Natural killer cell treated with Interleukin-12 subunit alpha and Interleukin-12 subunit beta and Interleukin-15 and Interleukin-18, amount 100 ng/mL, for 72 hours (primary cell): ENCODE measurements around the gene PIP5KL1. TPM values are rescaled to one million over a fixed set of nuclear protein-coding genes. Genes with fewer than 3 reads are reported as not detected.
A peak's percentile ranks its signal among the peaks of the same experiment; 100 is the strongest.

Experiments
- ATAC-seq, 2 donors: fragments of 150-1000 bp; cut with Tn5 transposase in 1 of 2; sonication (Bioruptor Pico), chemical (Tn5 transposase) in 1 of 2; 2 replicates each; pipeline ENCODE4 v1.10.0; 2021
- DNase-seq: peaks from one replicate; pipeline ENCODE4 v3.0.0; 2022; ENCODE audit warnings: low spot score
- H3K27ac Mint-ChIP-seq, 2 donors: 1 replicate in 1 of 2; 2 replicates in 1 of 2; pipeline ENCODE4 v1.8.0; 2022; ENCODE audit warnings: mixed read lengths in 2 of 2, mild to moderate bottlenecking in 1 of 2, moderate library complexity in 1 of 2
- H3K27me3 Mint-ChIP-seq, 2 donors: 1 replicate in 1 of 2; 2 replicates in 1 of 2; pipeline ENCODE4 v1.8.0; 2022; ENCODE audit warnings: mixed read lengths in 2 of 2
- H3K36me3 Mint-ChIP-seq: one replicate; pipeline ENCODE4 v1.8.0; 2022; ENCODE audit warnings: mixed read lengths
- H3K4me1 Mint-ChIP-seq, 2 donors: 1 replicate in 1 of 2; 2 replicates in 1 of 2; pipeline ENCODE4 v1.8.0; 2022; ENCODE audit warnings: low read depth in 2 of 2, mixed read lengths in 2 of 2, mild to moderate bottlenecking in 1 of 2
- H3K4me3 Mint-ChIP-seq: one replicate; pipeline ENCODE4 v1.8.0; 2022; ENCODE audit warnings: mixed read lengths
- H3K9me3 Mint-ChIP-seq: 2 replicates; pipeline ENCODE4 v1.8.0; 2022; ENCODE audit warnings: mixed read lengths
- total RNA-seq, 2 donors: library from RNA; stranded (reverse); gene quantifications; one replicate each; pipeline ENCODE4 v1.2.3, GENCODE V29; 2022

PIP5KL1 gene
- total RNA-seq, 2 donors from 2014 or later: 2.7 to 3.7 TPM

DNA sequence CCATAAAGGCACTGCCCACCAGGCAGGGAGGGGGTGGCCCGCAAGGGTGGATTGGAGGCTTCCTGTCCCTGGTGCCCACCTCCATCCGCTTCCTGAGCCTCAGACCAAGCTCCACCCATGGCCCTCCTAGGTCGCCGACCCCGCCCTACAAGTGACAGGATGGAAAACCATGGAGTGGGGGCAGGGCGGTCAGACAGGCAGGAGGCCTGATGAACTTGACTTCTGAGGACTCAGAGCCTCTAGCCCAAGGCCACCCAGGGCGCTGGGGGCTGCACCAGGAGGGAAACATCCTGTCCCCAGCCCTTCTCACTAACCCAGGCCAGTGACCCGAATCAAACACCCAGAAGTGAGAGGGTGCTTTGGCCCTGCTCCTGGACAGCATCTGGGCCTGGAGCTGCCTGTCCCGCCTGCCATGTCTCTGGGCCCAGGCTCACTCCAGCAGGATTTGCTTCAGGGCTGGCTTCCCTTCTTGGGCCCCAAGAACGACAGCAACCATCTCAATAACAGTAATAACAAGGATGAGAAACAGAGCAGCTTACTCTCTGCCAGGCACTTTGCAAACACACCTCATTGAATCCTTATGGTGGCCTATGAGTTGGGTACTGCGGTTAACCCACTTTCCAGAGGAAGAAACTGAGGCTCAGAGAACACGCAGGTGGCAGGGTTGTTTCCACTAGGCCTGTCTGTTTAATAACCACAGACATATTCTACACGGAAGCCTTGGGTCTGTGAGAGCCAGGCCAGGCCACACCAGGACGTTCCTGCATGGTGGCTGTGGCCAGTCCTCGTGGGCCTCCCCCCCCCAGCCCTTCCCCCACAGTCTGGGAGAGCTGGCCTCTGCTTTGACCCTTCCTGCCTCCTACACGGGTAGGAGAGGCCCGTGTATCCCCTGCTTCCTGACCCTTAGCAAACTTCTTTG, 26.8 kb downstream of the PIP5KL1 start:
- DNase-seq: peak; percentile 88
- Mint-ChIP-seq H3K27ac (peak overlapping the region; percentile 100), H3K27me3 (no peaks in the 10 kb centered on the region), H3K36me3 (no peaks in the 10 kb centered on the region), H3K4me3 (peak overlapping the region; percentile 97), H3K4me1 (peaks cover 34 to 46% of the 10 kb centered on the region in 2 donors), H3K9me3 (no peaks in the 10 kb centered on the region)
- ATAC-seq: peak; percentile 57 to 65

DNA sequence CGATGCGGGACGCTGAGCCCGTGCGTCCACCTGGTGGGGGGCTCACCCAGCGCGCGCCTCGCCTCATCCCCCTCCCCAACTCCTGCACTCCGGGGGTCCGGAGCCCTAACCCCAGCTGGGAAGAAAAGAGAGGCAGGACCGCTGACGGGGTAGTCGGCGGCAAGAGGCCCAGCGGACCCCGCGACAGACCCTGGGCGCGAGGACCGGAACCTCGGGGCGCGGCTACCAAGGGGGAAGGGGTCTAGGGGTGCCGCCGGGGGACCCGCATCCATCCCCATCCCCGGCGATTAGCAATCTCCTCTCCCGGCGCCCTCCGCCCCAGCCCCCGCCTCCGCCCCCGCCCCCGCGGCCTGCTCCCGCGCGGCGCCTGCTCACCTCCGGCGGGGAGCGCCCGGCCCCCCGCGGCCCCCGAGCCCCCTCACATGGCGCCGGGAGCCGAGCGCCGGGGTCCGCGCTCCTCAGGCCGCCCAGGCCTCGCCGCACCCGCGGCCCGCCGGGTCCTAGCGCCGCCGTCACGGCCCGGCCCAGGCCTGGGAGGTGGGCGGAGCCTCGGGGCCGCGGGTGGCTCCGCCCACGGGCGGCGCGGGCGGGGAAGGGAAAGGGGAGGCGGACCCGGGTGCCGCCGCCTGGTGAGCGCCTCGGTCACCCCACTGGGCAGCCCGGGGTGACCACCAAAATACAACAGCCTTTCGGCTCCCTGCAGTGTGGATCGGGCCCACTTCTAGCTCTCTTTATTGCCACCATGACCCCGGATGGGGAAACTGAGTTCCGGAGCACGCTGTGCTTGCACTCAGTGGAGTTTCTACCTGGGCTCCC, 31.2 kb downstream of the PIP5KL1 start, which contains the start of gene ST6GALNAC6:
ST6GALNAC6 (minus strand) TSS at position 476 of the 816 bp plus-strand sequence. CDS start 1,622 bp downstream, outside the sequence.
- peak; percentile 85 for DNase-seq
- Mint-ChIP-seq H3K9me3 (no peaks in the 10 kb centered on the region), H3K4me3 (peak within 1 kb of the TSS; percentile 82), H3K4me1 (peaks cover 28 to 31% of the 10 kb centered on the region in 2 donors), H3K36me3 (peaks cover 12% of the 10 kb centered on the region), H3K27ac (peak within 1 kb of the TSS; percentile 64 to 78), H3K27me3 (no peaks in the 10 kb centered on the region)
- ATAC-seq: peak; percentile 90 to 93

DNA sequence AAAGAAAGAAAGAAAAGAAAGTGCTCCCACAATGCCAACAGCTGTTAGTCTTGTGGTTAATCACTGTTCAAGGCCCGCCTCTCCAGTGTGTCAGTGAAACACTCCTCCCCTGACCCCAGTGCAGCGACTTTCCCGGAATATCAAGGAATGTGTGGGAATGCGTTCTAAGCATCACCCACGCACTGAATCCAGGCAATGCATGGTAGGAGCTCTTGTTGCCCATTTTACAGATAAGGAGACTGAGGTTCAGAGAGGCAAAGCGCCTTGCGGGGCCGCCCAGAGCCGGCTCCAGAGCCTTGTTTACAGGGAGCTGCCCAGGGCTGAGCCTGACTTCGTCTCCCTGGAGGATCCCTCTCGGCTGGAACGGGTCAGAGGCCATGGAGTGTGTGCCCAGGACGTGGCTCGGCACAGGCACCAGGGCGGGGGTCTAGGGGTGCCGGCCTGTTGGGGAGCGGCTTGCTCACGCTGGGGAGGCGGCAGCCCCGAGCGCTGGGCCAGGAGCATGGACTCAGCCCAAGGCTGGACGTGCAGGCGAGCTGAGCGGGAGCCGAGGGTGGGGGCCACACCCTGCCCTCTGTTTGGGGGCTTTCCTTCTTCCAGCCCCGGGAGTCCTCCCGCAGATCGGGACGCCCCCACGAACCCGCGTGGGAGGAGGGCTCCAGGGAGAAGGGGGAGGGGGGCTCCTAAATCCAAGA, 32.0 kb downstream of the PIP5KL1 start:
- Mint-ChIP-seq H3K9me3 (no peaks in the 10 kb centered on the region), H3K4me3 (peak overlapping the region; percentile 82), H3K27ac (peak overlapping the region; percentile 64 to 78), H3K27me3 (no peaks in the 10 kb centered on the region), H3K4me1 (peaks cover 25 to 29% of the 10 kb centered on the region in 2 donors), H3K36me3 (peaks cover 19% of the 10 kb centered on the region)
- peak; percentile 70 for DNase-seq
- peak; percentile 22 to 50 for ATAC-seq

DNA sequence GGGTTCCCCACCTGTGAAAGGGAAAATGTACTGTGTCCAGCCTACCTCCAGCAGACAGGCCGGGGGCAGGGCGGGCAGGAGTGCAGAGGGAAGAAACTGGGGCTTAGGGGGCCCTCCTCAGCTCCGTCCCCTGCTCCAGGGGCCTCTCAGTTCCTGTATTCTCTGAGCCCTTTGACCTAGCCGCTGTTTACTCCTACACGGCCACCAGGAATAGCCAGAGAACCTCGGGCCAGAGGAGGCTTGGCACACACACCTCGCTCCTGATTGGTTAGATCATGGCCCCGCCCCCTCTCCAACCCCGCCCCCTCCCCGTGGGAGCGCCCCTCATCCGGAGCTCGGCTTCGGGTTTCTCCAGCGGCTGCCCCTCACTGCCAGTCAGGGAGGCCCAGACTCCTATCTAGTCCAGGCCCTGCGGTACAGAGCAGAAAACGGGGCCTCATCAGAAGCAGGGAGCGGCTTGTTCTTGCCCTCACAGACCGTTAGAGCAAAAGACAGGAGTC, 33.3 kb downstream of the PIP5KL1 start:
- H3K4me1 Mint-ChIP-seq: peaks cover 18 to 31% of the 10 kb centered on the region in 2 donors
- H3K27ac Mint-ChIP-seq: no peak overlapping the region
- H3K36me3 Mint-ChIP-seq: peaks cover 32% of the 10 kb centered on the region
- ATAC-seq (peak; percentile 24 to 53), DNase-seq (peak; percentile 56)
- peak overlapping the region; percentile 34 for H3K4me3 Mint-ChIP-seq
- no peaks in the 10 kb centered on the region for H3K27me3 Mint-ChIP-seq
- no peaks in the 10 kb centered on the region for H3K9me3 Mint-ChIP-seq

DNA sequence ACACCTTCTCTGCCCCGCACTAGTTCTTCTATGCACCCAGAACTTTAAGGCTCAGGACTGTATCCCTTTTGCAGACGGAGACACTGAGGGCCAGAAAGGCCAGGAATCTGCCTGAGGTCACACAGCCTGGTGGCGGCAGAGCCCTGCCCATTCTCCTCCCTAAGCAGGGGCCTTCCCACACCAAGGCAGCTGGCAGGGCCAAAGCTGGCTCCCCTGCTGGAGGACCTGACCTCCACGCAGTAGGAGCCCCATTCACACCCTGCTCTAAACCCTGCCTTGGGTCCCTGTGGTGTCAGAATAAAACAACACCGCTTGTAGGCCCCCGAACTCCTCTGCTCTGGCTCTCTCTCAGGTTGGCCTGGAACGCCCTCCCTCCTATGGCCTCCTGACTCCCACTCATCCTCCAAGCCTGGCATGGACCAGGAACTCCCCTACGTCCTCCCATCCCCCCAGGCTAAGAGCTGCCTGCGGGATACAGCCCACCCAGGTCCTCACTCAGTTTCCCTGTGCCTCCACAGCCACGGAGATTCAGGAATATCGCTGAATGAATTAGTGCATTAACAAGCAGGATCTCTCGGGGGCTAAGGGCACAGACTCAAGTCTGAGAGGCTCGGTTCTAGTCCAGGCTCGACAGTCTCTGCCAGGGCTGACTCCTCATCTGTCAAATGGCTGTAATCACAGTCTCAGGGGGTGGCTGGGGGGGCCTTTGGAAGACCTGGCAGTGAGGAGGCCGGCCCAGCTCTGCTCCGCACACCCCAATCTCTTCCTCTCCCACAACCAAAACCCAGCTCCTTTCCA, 34.0 kb downstream of the PIP5KL1 start:
- H3K9me3 Mint-ChIP-seq: no peaks in the 10 kb centered on the region
- no peak overlapping the region for H3K4me3 Mint-ChIP-seq
- ATAC-seq: no peak
- H3K4me1 Mint-ChIP-seq: peaks cover 18 to 31% of the 10 kb centered on the region in 2 donors
- H3K27me3 Mint-ChIP-seq: no peaks in the 10 kb centered on the region
- DNase-seq: peak; percentile 58
- no peak overlapping the region for H3K27ac Mint-ChIP-seq
- H3K36me3 Mint-ChIP-seq: peaks cover 32% of the 10 kb centered on the region

DNA sequence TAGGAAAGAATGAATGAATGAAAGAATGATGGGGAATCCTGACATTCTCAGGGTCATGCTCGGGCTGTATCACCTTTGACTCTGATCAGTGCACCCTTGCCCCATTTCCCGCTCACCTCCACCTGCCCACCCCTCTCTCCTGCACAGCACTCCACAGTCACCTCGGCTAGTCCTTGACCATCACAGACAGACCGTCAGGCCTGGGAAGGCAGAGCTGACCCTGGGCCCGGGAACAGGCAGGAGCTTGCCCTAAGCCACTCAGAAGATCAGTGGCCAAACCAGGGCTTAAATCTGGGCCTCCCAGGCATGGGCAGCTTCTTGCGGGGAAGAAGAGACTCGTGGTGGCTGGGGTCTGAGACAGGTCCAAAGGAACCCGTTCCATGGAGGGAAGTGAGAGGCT, 34.8 kb downstream of the PIP5KL1 start:
- ATAC-seq: no peak
- peak; percentile 29 for DNase-seq
- Mint-ChIP-seq H3K36me3 (peaks cover 32% of the 10 kb centered on the region), H3K4me3 (no peak overlapping the region), H3K4me1 (peaks cover 14 to 32% of the 10 kb centered on the region in 2 donors), H3K27me3 (no peaks in the 10 kb centered on the region), H3K9me3 (no peaks in the 10 kb centered on the region), H3K27ac (peak overlapping the region in 1 of 2 donors; percentile 35)

DNA sequence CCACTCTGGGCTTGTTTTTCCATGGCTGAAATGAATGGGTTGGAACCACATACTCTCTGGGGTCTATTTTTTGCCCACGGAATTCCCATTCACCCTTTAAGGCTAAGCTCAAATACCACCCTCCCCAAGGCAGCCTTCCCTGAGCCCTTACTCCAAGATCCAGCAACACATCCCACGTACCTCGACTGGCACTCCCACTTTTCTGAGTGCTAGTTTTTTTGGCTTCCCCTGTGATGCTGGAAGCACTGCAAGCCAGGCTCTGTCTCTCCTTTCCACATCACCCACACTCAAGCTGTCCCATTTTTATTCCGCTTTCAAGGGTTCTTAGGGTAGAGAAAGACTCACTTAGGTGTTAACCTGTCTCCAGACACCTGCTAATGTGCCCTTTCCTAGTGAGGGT, 37.2 kb downstream of the PIP5KL1 start:
- no peaks in the 10 kb centered on the region for H3K27me3 Mint-ChIP-seq
- H3K9me3 Mint-ChIP-seq: no peaks in the 10 kb centered on the region
- H3K4me3 Mint-ChIP-seq: no peak overlapping the region
- DNase-seq (peak; percentile 42), ATAC-seq (no peak)
- H3K4me1 Mint-ChIP-seq: peaks cover 11 to 28% of the 10 kb centered on the region in 2 donors
- peaks cover 32% of the 10 kb centered on the region for H3K36me3 Mint-ChIP-seq
- no peak overlapping the region for H3K27ac Mint-ChIP-seq

DNA sequence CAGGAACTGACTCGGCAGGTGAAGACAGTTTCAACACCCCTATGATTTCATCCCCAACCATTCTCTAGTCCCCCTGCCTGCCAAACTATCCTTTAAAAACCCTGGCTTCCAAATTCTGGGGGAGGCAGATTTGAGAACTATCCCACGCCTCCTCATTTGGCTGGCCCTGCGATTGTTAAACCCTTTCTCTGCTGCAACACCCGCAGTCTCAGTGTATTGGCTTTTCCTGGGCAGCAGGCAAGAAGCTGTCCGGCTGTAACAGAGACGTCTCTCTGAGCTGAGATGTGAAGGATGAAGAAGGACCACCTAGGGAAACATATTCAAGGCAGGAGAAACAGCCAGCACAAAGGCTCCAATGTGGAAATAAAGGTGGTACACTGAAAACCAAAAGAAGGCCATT, 37.7 kb downstream of the PIP5KL1 start:
- peak; percentile 46 for DNase-seq
- peaks cover 32% of the 10 kb centered on the region for H3K36me3 Mint-ChIP-seq
- H3K27me3 Mint-ChIP-seq: no peaks in the 10 kb centered on the region
- H3K9me3 Mint-ChIP-seq: no peaks in the 10 kb centered on the region
- H3K4me1 Mint-ChIP-seq: peaks cover 8 to 27% of the 10 kb centered on the region in 2 donors
- H3K4me3 Mint-ChIP-seq: no peak overlapping the region
- H3K27ac Mint-ChIP-seq: peak overlapping the region in 1 of 2 donors; percentile 32
- ATAC-seq: no peak

DNA sequence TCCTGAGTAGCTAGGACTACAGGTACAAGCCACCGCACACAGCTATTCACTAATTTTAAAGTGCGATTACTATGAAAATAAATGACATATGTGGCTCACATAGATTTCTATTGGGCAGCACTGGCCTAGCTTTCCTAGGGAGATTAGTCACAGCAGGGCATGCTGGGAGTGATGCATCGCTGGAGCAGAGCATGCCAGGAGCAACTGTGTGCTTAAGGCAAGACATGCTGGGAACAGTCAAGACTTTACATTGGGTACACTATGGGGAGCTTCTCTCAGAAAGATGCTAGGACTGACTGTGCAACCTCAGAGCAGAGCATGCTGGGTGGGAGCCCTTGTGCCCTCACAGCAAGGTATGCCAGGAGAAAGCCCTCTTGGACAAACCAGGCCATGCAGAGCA, 40.5 kb downstream of the PIP5KL1 start:
- H3K4me1 Mint-ChIP-seq: peaks cover 7 to 24% of the 10 kb centered on the region in 2 donors
- ATAC-seq (no peak), DNase-seq (peak; percentile 5)
- H3K36me3 Mint-ChIP-seq: peaks cover 25% of the 10 kb centered on the region
- no peaks in the 10 kb centered on the region for H3K9me3 Mint-ChIP-seq
- H3K4me3 Mint-ChIP-seq: no peak overlapping the region
- H3K27ac Mint-ChIP-seq: no peak overlapping the region
- no peaks in the 10 kb centered on the region for H3K27me3 Mint-ChIP-seq

DNA sequence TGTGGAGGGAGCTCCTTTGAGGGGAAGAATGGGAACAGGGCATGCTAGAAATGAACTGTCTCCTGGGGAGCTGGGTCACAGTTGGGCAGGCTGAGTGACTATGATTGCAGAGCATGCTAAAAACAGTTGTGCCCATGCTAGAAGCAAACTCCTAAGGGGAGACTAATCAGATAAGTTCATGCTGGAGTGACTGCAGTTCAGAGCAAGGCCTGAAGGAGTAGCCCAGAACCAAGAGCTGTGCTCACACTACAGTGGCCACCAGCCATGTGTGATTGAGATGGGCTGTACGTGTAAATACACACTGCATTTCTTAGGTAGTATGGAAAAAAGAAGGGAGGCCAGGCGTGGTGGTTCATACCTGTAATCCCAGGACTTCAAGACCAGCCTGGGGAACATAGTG, 42.8 kb downstream of the PIP5KL1 start:
- ATAC-seq (no peak), DNase-seq (peak; percentile 13)
- Mint-ChIP-seq H3K27me3 (no peaks in the 10 kb centered on the region), H3K4me3 (no peak overlapping the region), H3K9me3 (no peaks in the 10 kb centered on the region), H3K36me3 (peaks cover 6% of the 10 kb centered on the region), H3K4me1 (peaks cover 13 to 22% of the 10 kb centered on the region in 2 donors), H3K27ac (no peak overlapping the region)

DNA sequence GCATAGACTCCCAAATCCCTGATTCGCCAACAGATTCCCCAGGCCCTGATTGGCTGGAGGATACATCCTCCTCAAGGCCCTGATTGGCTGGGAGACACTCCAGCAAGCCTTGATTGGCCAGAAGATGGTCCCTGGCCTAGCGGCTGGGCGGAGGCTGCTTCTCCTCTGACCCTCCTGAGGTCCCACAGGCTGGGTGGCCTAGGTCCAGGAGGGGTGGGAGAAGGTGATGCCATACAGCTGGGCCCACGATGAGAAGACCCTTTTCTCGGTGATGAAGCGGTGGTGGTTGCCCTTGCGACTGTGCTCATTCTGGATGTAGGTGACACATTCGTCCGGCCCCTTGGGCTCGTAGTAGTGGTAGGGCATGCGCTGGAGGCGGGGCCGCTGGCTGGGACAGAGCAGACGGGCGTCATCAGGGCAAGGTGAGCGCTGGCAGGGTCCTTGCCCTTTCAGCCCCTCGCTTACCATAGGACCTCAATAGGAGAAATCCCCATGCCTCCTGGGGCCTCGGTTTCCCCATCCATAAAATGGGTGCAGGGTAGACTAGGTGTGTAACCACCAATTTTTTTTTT, 44.1 kb downstream of the PIP5KL1 start:
- Mint-ChIP-seq H3K36me3 (no peaks in the 10 kb centered on the region), H3K4me1 (peaks cover 13 to 20% of the 10 kb centered on the region in 2 donors), H3K9me3 (no peaks in the 10 kb centered on the region)

DNA sequence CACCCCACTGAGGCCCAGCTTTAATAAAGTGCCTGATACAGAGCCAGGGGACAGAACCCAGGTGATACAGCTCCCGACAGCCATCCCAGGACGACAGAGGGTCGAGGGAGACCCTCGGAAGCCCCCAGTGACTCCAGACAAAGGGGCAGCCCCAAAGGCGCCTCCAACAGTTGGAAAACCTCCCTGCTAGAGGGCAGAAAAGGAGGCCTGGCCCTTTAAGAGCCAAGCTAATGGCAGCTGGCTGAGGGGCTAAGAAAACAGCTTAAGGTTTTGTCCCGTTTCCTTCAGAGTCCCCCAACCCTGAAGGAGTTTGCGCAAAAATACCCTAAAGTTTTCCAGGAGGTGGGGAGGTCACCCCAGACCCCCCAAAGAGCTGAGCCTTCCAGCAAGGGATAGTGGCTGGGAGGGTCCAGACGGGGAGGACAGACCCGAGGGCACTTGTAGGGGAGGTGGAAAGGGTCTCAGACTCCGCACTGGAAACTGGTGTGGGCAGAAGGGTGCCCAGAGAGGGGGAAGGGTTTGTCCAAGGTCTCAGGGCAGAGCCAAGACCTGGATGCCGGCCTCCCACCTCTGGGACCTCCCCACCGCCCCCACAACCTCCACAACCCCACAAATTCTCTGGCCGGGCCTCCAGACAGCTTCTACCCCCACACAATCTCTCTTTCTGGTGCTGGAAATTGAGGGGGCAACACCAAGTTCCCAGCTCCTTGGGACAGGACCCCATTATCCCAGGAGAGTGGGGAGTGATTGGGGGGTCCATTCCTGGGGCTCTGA, 44.9 kb downstream of the PIP5KL1 start:
- Mint-ChIP-seq H3K4me1 (peaks cover 13 to 18% of the 10 kb centered on the region in 2 donors), H3K36me3 (no peaks in the 10 kb centered on the region), H3K9me3 (no peaks in the 10 kb centered on the region), H3K4me3 (no peak overlapping the region), H3K27me3 (no peaks in the 10 kb centered on the region), H3K27ac (no peak overlapping the region)
- no peak for ATAC-seq
- peak; percentile 52 for DNase-seq

More for the DNA sequence above, 44.1 kb downstream of the PIP5KL1 start:
- DNase-seq: peak; percentile 35
- Mint-ChIP-seq H3K4me3 (no peak overlapping the region), H3K27ac (no peak overlapping the region), H3K27me3 (no peaks in the 10 kb centered on the region)
- ATAC-seq: no peak
